ENCODE measurements around the gene DNAJB1. TPM values are rescaled to one million over a fixed set of nuclear protein-coding genes. Genes with fewer than 3 reads are reported as not detected.

The DNAJB1 gene
- total and polyA plus RNA-seq, 10 of the 15 experiments (the other 5 are each of a cell fraction or from before 2014, with no cell fraction given), result 4.8 to 65.8 (median 34.9) TPM

- no peak for TF ChIP-seq ASH2L (IDR thresholded peaks at IDR 0.05; ENCODE audit: borderline replicate concordance, low read depth)
- no peak for TF ChIP-seq NR2C2 (IDR thresholded peaks at IDR 0.05; ENCODE audit: borderline replicate concordance, control insufficient read depth, insufficient read length, low read depth)
- TF ChIP-seq RB1 (IDR thresholded peaks at IDR 0.05; ENCODE audit: borderline replicate concordance), result peak; percentile 56; the same call in 1 of the 2 replicates
- TF ChIP-seq JUND (IDR thresholded peaks at IDR 0.05; ENCODE audit: low read depth, low read length), result no peak
- no peak for TF ChIP-seq ZSCAN29 (IDR thresholded peaks at IDR 0.05)
- TF ChIP-seq SIX5 (IDR thresholded peaks at IDR 0.05; ENCODE audit: low read depth, low read length, severe bottlenecking), result no peak
- TF ChIP-seq IRF4 (IDR thresholded peaks at IDR 0.05; ENCODE audit: low read depth, low read length), result peak; percentile 62; the same call in 1 of the 2 replicates
- TF ChIP-seq EED (IDR thresholded peaks at IDR 0.05; ENCODE audit: low read depth), result peak; percentile 50; the same call in 1 of the 2 replicates
- no peak for TF ChIP-seq HDAC6 (IDR thresholded peaks at IDR 0.05; ENCODE audit: unreplicated experiment)
- TF ChIP-seq ZBTB4 (CRISPR knock-in tag; IDR thresholded peaks at IDR 0.05), result no peak
- peak; percentile 69 for TF ChIP-seq LARP7 (IDR thresholded peaks at IDR 0.05)
- no peak for TF ChIP-seq MTA3 (IDR thresholded peaks at IDR 0.05; ENCODE audit: borderline replicate concordance, low read length)
- TF ChIP-seq NFYB (IDR thresholded peaks at IDR 0.05; ENCODE audit: insufficient read depth, low read depth, low read length), result no peak
- TF ChIP-seq CTCF (IDR thresholded peaks at IDR 0.05 in 2 of 3, conservative IDR thresholded peaks at IDR 0.05 in 1 of 3; ENCODE audit: control insufficient read depth in 2 of 3, extremely low read depth in 1 of 3, insufficient read depth in 1 of 3, low read depth in 3 of 3, low read length in 3 of 3), result peak; percentile 90 to 98 (median 97)
- TF ChIP-seq HDAC2 (IDR thresholded peaks at IDR 0.05), result no peak
- no peak for TF ChIP-seq ZNF384 (IDR thresholded peaks at IDR 0.05; ENCODE audit: borderline replicate concordance, low read depth, low read length)
- TF ChIP-seq MYB (IDR thresholded peaks at IDR 0.05; ENCODE audit: borderline replicate concordance, low read depth, low read length), result no peak
- no peak for TF ChIP-seq RUNX3 (IDR thresholded peaks at IDR 0.05; ENCODE audit: low read length)
- no peak for TF ChIP-seq SREBF2 (IDR thresholded peaks at IDR 0.05; ENCODE audit: low read length)
- peak; percentile 59 for TF ChIP-seq GATAD2B (conservative IDR thresholded peaks at IDR 0.05; ENCODE audit: low read depth)
- no peak for TF ChIP-seq STAT3 (IDR thresholded peaks at IDR 0.05; ENCODE audit: low read depth, low read length)
- no peak for TF ChIP-seq PBX3 (IDR thresholded peaks at IDR 0.05; ENCODE audit: insufficient replicate concordance, low read depth, low read length)
- peak; percentile 64 for TF ChIP-seq IKZF1 (conservative IDR thresholded peaks at IDR 0.05)
- TF ChIP-seq CREM (IDR thresholded peaks at IDR 0.05; ENCODE audit: low read depth), result 0 out of 2 replicates have a peak, but pooled peaks have one; percentile 39
- TF ChIP-seq NR2F1 (conservative IDR thresholded peaks at IDR 0.05), result peak; percentile 49; the same call in 1 of the 2 replicates
- no peak for TF ChIP-seq RBBP5 (conservative IDR thresholded peaks at IDR 0.05)
- no peak for TF ChIP-seq NR2C1 (IDR thresholded peaks at IDR 0.05)
Measured at GRCh38 chr19:14556662-14557188, 38.5 kb upstream of the DNAJB1 start (continued).
